ENCODE measurements around the gene HOXA3. TPM values are rescaled to one million over a fixed set of nuclear protein-coding genes. Genes with fewer than 3 reads are reported as not detected.

HOXA3 gene
- total and polyA plus RNA-seq, 2 of the 13 experiments (the other 11 are each of a cell fraction or from before 2014, with no cell fraction given): 2.9 to 4.6 TPM

- H4K20me1 ChIP-seq (ENCODE audit: insufficient read depth, low read length): peaks cover 6% of the 10 kb centered on the region; the same call in 1 of the 2 replicates
- ATAC-seq: no peak
- no peak overlapping the region for H3K27ac ChIP-seq (ENCODE audit: extremely low read length, insufficient read depth, low read length)
- no TSS peak for BruUV-seq (replicated peaks)
- in situ Hi-C loops (cut with HindIII; ENCODE audit: extremely low pct_ligation_motif_present, low pct_unique_long_range_greater_than_20kb): no loop called here
- intact Hi-C loops (cut with micrococcal nuclease; ENCODE audit: unreplicated experiment): no loop called here
- no peak for DNase-seq (ENCODE audit: low spot score)
- WGBS (ENCODE audit: low lambda C conversion rate): 37% methylated on average over 33 of the region's 49 CpGs
- no peak overlapping the region for H2AFZ ChIP-seq (ENCODE audit: low read length)
- H3K27me3 ChIP-seq (ENCODE audit: control insufficient read depth in 1 of 2, insufficient read depth in 2 of 2, low read length in 2 of 2): peaks cover 28 to 95% of the 10 kb centered on the region in 2 experiments
- no peak for FAIRE-seq
- H3K4me1 ChIP-seq (ENCODE audit: insufficient read depth, low read length): peaks cover 28% of the 10 kb centered on the region
- peak overlapping the region in 1 of 3 experiments; percentile 18; a peak in 2 of 6 replicates for H3K4me3 ChIP-seq (replicated peaks in 1 of 3; ENCODE audit: insufficient read depth in 1 of 3, low read depth in 2 of 3, low read length in 3 of 3)
- CTCF ChIA-PET (ENCODE audit: low intra/inter-chr PET ratio, low total read pairs): no interaction called here
- no peaks in the 10 kb centered on the region for H3K36me3 ChIP-seq (replicated peaks in 1 of 2; ENCODE audit: control insufficient read depth in 1 of 2, insufficient read depth in 2 of 2, low read length in 2 of 2)
- POLR2A ChIA-PET: no interaction called here
- H3K4me2 ChIP-seq (ENCODE audit: low read depth, low read length): peak overlapping the region; percentile 32
- no peak overlapping the region for H3K9ac ChIP-seq (ENCODE audit: insufficient read depth, low read depth, low read length)
- H3K9me3 ChIP-seq (ENCODE audit: low read length): no peaks in the 10 kb centered on the region
- H3K79me2 ChIP-seq (ENCODE audit: insufficient read depth, low read length): no peaks in the 10 kb centered on the region
- TF ChIP-seq GMEB1 (CRISPR knock-in tag; IDR thresholded peaks at IDR 0.05; ENCODE audit: borderline replicate concordance) (no peak), ZNF687 (CRISPR knock-in tag; IDR thresholded peaks at IDR 0.05) (peak; percentile 17; the same call in 1 of the 2 replicates)
Observed at GRCh38 chr7:27188386-27189294, 36.3 kb upstream of the HOXA3 start.

Measured in HepG2 (cell line).